ENCODE results near the gene IFNE. TPM values are rescaled to one million over a fixed set of nuclear protein-coding genes. Genes with fewer than 3 reads are reported as not detected.

IFNE gene
- total and polyA plus RNA-seq, 2 donors (not counting 3 experiments of a cell fraction or from before 2014, with no cell fraction given), result 0.22 to 1.4 TPM

DNA sequence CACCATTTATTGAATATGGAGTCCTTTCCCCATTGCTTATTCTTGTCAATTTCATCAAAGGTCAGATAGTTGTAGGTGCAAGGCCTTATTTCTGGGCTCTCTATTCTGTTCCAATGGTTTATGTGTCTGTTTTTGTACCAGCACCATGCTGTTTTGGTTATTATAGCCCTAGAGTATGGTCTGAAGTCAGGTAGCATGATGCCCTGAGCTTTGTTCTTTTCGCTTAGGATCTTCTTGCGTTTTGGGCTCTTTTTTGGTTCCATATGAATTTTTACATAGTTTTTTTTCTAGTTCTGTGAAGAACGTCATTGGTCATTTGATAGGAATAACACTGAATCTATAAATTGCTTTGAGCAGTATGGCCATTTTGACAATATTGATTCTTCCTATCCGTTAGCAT, 40.2 kb upstream of the IFNE start:
- no peaks in the 10 kb centered on the region for H3K9me1 ChIP-seq (replicated peaks; ENCODE audit: control insufficient read depth, extremely low read depth, insufficient read depth, low read length)
- BruUV-seq (replicated peaks), result no TSS peak
- no peaks in the 10 kb centered on the region for H4K20me1 ChIP-seq (replicated peaks; ENCODE audit: control insufficient read depth, extremely low read depth, insufficient read depth, low read length)
- dilution Hi-C loops (cut with MboI; ENCODE audit: extremely low pct_ligation_motif_present, low sequenced_read_pairs) (no loop called here), intact Hi-C loops (cut with micrococcal nuclease) (no loop called here)
- H3K36me3 ChIP-seq (ENCODE audit: control insufficient read depth in 2 of 2, extremely low read depth in 1 of 2, insufficient read depth in 2 of 2, low read length in 2 of 2), result peaks cover 0 to 7% of the 10 kb centered on the region in 2 experiments
- no peak overlapping the region for H3K4me2 ChIP-seq (ENCODE audit: insufficient read depth, low read length)
- FAIRE-seq, result no peak
- peaks cover 99% of the 10 kb centered on the region for H3K79me2 ChIP-seq (ENCODE audit: control insufficient read depth, insufficient read depth, low read length)
- no peak overlapping the region for H3K27ac ChIP-seq (ENCODE audit: insufficient read depth, low read depth, low read length)
- H3K4me3 ChIP-seq (replicated peaks in 1 of 3; ENCODE audit: insufficient read depth in 1 of 3, low read depth in 1 of 3, low read length in 3 of 3), result no peak overlapping the region
- no peaks in the 10 kb centered on the region for H3K4me1 ChIP-seq (ENCODE audit: control insufficient read depth, extremely low read depth, insufficient read depth, low read length)
- H2AFZ ChIP-seq (ENCODE audit: low read depth, low read length), result no peak overlapping the region
- ChIA-PET CTCF (no interaction called here), POLR2A (no interaction called here)
- no peak overlapping the region for H3K9ac ChIP-seq (replicated peaks; ENCODE audit: extremely low read depth, insufficient read depth, low read length)
- no peaks in the 10 kb centered on the region for H3K9me3 ChIP-seq (replicated peaks; ENCODE audit: control insufficient read depth, insufficient read depth, low read length)
- no peak for DNase-seq (ENCODE audit: low read depth, low spot score)
- no peaks in the 10 kb centered on the region for H3K27me3 ChIP-seq (ENCODE audit: control insufficient read depth in 2 of 2, insufficient read depth in 2 of 2, low read length in 2 of 2)
- TF ChIP-seq EZH2 (IDR thresholded peaks at IDR 0.05; ENCODE audit: borderline replicate concordance, low read depth, low read length, severe bottlenecking), result no peak
- TF ChIP-seq FOS (IDR thresholded peaks at IDR 0.05; ENCODE audit: borderline replicate concordance, insufficient read depth, low read length), result no peak

DNA sequence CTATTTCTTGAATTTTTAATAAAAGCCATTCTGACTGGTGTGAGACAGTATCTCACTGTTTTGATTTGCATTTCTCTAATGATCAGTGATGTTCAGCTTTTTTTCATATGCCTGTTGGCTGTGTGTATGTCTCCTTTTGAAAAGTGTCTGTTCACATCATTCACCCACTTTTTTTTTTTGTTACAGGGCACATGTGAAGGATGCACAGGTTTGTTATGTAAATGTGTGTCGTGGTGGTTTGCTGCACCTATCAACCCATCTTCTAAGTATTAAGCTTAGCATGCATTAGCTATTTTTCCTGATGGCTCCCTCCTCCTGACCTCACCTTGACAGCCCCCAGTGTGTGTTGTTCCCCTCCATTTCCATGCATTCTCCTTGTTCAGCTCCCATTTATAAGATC, 39.3 kb upstream of the IFNE start:
- intact Hi-C loops (cut with micrococcal nuclease) (no loop called here), dilution Hi-C loops (cut with MboI; ENCODE audit: extremely low pct_ligation_motif_present, low sequenced_read_pairs) (no loop called here)
- ChIA-PET CTCF (no interaction called here), POLR2A (interaction anchor here (0.7 kb wide), 1 partner anchor 699 kb away, joined by 3 read pairs; no protein-coding TSS in a partner anchor)
- no TSS peak for BruUV-seq (replicated peaks)
- Histone ChIP-seq H2AFZ (ENCODE audit: low read depth, low read length) (no peak overlapping the region), H3K27ac (ENCODE audit: insufficient read depth, low read depth, low read length) (no peak overlapping the region), H4K20me1 (replicated peaks; ENCODE audit: control insufficient read depth, extremely low read depth, insufficient read depth, low read length) (no peaks in the 10 kb centered on the region), H3K36me3 (ENCODE audit: control insufficient read depth in 2 of 2, extremely low read depth in 1 of 2, insufficient read depth in 2 of 2, low read length in 2 of 2) (peaks cover 0 to 6% of the 10 kb centered on the region in 2 experiments), H3K9ac (replicated peaks; ENCODE audit: extremely low read depth, insufficient read depth, low read length) (no peak overlapping the region), H3K79me2 (ENCODE audit: control insufficient read depth, insufficient read depth, low read length) (peaks cover 99% of the 10 kb centered on the region), H3K4me1 (ENCODE audit: control insufficient read depth, extremely low read depth, insufficient read depth, low read length) (no peaks in the 10 kb centered on the region), H3K4me3 (replicated peaks in 1 of 3; ENCODE audit: insufficient read depth in 1 of 3, low read depth in 1 of 3, low read length in 3 of 3) (no peak overlapping the region), H3K9me1 (replicated peaks; ENCODE audit: control insufficient read depth, extremely low read depth, insufficient read depth, low read length) (no peaks in the 10 kb centered on the region), H3K9me3 (replicated peaks; ENCODE audit: control insufficient read depth, insufficient read depth, low read length) (no peaks in the 10 kb centered on the region), H3K27me3 (ENCODE audit: control insufficient read depth in 2 of 2, insufficient read depth in 2 of 2, low read length in 2 of 2) (no peaks in the 10 kb centered on the region), H3K4me2 (ENCODE audit: insufficient read depth, low read length) (no peak overlapping the region)
- FAIRE-seq (no peak), DNase-seq (ENCODE audit: low read depth, low spot score) (no peak)
- TF ChIP-seq FOS (IDR thresholded peaks at IDR 0.05; ENCODE audit: borderline replicate concordance, insufficient read depth, low read length) (no peak), CTCF (IDR thresholded peaks at IDR 0.05; ENCODE audit: extremely low read depth in 1 of 2, insufficient read depth in 1 of 2, low read depth in 1 of 2, low read length in 2 of 2) (no peak), JUN (IDR thresholded peaks at IDR 0.05; ENCODE audit: borderline replicate concordance, insufficient read depth, insufficient read length, low read depth) (no peak), MYC (IDR thresholded peaks at IDR 0.05; ENCODE audit: low read depth, low read length) (no peak), POLR2A (IDR thresholded peaks at IDR 0.05; ENCODE audit: low read depth, low read length) (no peak), EZH2 (IDR thresholded peaks at IDR 0.05; ENCODE audit: borderline replicate concordance, low read depth, low read length, severe bottlenecking) (no peak), GATA2 (IDR thresholded peaks at IDR 0.05; ENCODE audit: insufficient read depth, insufficient read length, low read depth, low read length) (no peak), POLR2AphosphoS5 (IDR thresholded peaks at IDR 0.05; ENCODE audit: insufficient read depth, low read depth, low read length) (no peak)
- TF ChIP-seq, protein P1, sequence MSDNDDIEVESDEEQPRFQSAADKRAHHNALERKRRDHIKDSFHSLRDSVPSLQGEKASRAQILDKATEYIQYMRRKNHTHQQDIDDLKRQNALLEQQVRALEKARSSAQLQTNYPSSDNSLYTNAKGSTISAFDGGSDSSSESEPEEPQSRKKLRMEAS (IDR thresholded peaks at IDR 0.05; ENCODE audit: insufficient read depth, insufficient read length), result no peak

Measured in endothelial cell of umbilical vein (primary cell).